ENCODE results near the gene ANKDD1B. TPM values are rescaled to one million over a fixed set of nuclear protein-coding genes. Genes with fewer than 3 reads are reported as not detected.
A peak's percentile ranks its signal among the peaks of the same experiment; 100 is the strongest.

Gene ANKDD1B
- total RNA-seq, 1 experiment from 2014 or later: 2.7 TPM

GRCh38 chr5:75616371-75616881 lies 5.2 kb downstream of the ANKDD1B start:
- DNase-seq (ENCODE audit: low spot score): no peak

GRCh38 chr5:75616971-75617621 lies 5.8 kb downstream of the ANKDD1B start:
- no peak for DNase-seq (ENCODE audit: low spot score)

- no peak for DNase-seq (ENCODE audit: low spot score)
Observed at GRCh38 chr5:75617736-75618352, 6.6 kb downstream of the ANKDD1B start.

- no peak for DNase-seq (ENCODE audit: low spot score)
Observed at GRCh38 chr5:75620184-75620959, 9.1 kb downstream of the ANKDD1B start.

- peak; percentile 86 for DNase-seq (ENCODE audit: low spot score)
Observed at GRCh38 chr5:75622564-75622963, 11.3 kb downstream of the ANKDD1B start.

GRCh38 chr5:75623846-75624245 lies 12.6 kb downstream of the ANKDD1B start:
- no peak for DNase-seq (ENCODE audit: low spot score)

- DNase-seq (ENCODE audit: low spot score): no peak
Observed at GRCh38 chr5:75626959-75627358, 15.7 kb downstream of the ANKDD1B start.

GRCh38 chr5:75627801-75628200 lies 16.5 kb downstream of the ANKDD1B start:
- DNase-seq (ENCODE audit: low spot score): no peak

- DNase-seq (ENCODE audit: low spot score): no peak
Observed at GRCh38 chr5:75630875-75631274, 19.6 kb downstream of the ANKDD1B start.

- no peak for DNase-seq (ENCODE audit: low spot score)
Observed at GRCh38 chr5:75632321-75632720, 21.1 kb downstream of the ANKDD1B start.

- DNase-seq (ENCODE audit: low spot score): no peak
Observed at GRCh38 chr5:75637949-75638348, 26.7 kb downstream of the ANKDD1B start.

- DNase-seq (ENCODE audit: low spot score): no peak
Observed at GRCh38 chr5:75639535-75640311, 28.5 kb downstream of the ANKDD1B start.

- peak; percentile 21 for DNase-seq (ENCODE audit: low spot score)
Observed at GRCh38 chr5:75640395-75640794, 29.1 kb downstream of the ANKDD1B start.

- DNase-seq (ENCODE audit: low spot score): no peak
Observed at GRCh38 chr5:75640826-75641225, 29.6 kb downstream of the ANKDD1B start.

GRCh38 chr5:75648712-75649111 lies 37.5 kb downstream of the ANKDD1B start:
- DNase-seq (ENCODE audit: low spot score): no peak

- DNase-seq (ENCODE audit: low spot score): no peak
Observed at GRCh38 chr5:75651575-75652238, 40.5 kb downstream of the ANKDD1B start.

- DNase-seq (ENCODE audit: low spot score): no peak
Observed at GRCh38 chr5:75653521-75653920, 42.3 kb downstream of the ANKDD1B start.

GRCh38 chr5:75654693-75655295 lies 43.5 kb downstream of the ANKDD1B start:
- no peak for DNase-seq (ENCODE audit: low spot score)

GRCh38 chr5:75656311-75657003 lies 45.2 kb downstream of the ANKDD1B start:
- DNase-seq (ENCODE audit: low spot score): peak; percentile 64

- DNase-seq (ENCODE audit: low spot score): no peak
Observed at GRCh38 chr5:75659791-75660450, 48.7 kb downstream of the ANKDD1B start.

All from HT-29 (cell line).